ENCODE data around the gene ITPKA.

Gene ITPKA

GRCh38 chr15:41492597-41493204, 973 bp upstream of the ITPKA start:
- Histone ChIP-seq H3K4me3 (ENCODE audit: low read depth in 1 of 2, low read length in 2 of 2) (peak overlapping the region; percentile 59 to 79), H3K27ac (ENCODE audit: low read length) (peak overlapping the region; percentile 45), H3K4me1 (ENCODE audit: control insufficient read depth in 1 of 2, insufficient read depth in 2 of 2, low read length in 2 of 2) (peaks cover 7 to 35% of the 10 kb centered on the region in 2 donors), H3K9me3 (ENCODE audit: control insufficient read depth in 1 of 2, low read length in 2 of 2) (no peaks in the 10 kb centered on the region), H3K36me3 (ENCODE audit: control insufficient read depth in 1 of 2, insufficient read depth in 2 of 2, low read length in 2 of 2) (no peaks in the 10 kb centered on the region), H3K27me3 (ENCODE audit: low read depth, low read length) (peaks cover 20% of the 10 kb centered on the region)

GRCh38 chr15:41493902-41494189, 172 bp downstream of the ITPKA start:
- Histone ChIP-seq H3K36me3 (ENCODE audit: control insufficient read depth in 1 of 2, insufficient read depth in 2 of 2, low read length in 2 of 2) (no peaks in the 10 kb centered on the region), H3K27me3 (ENCODE audit: low read depth, low read length) (peaks cover 20% of the 10 kb centered on the region), H3K4me3 (ENCODE audit: low read depth in 1 of 2, low read length in 2 of 2) (peak overlapping the region in 1 of 2 donors; percentile 57), H3K4me1 (ENCODE audit: control insufficient read depth in 1 of 2, insufficient read depth in 2 of 2, low read length in 2 of 2) (peaks cover 7 to 35% of the 10 kb centered on the region in 2 donors), H3K27ac (ENCODE audit: low read length) (no peak overlapping the region), H3K9me3 (ENCODE audit: control insufficient read depth in 1 of 2, low read length in 2 of 2) (no peaks in the 10 kb centered on the region)

GRCh38 chr15:41494190-41494921, 682 bp downstream of the ITPKA start:
- Histone ChIP-seq H3K4me1 (ENCODE audit: control insufficient read depth in 1 of 2, insufficient read depth in 2 of 2, low read length in 2 of 2) (peaks cover 7 to 35% of the 10 kb centered on the region in 2 donors), H3K4me3 (ENCODE audit: low read depth in 1 of 2, low read length in 2 of 2) (peak overlapping the region; percentile 16 to 57), H3K9me3 (ENCODE audit: control insufficient read depth in 1 of 2, low read length in 2 of 2) (no peaks in the 10 kb centered on the region), H3K36me3 (ENCODE audit: control insufficient read depth in 1 of 2, insufficient read depth in 2 of 2, low read length in 2 of 2) (no peaks in the 10 kb centered on the region), H3K27me3 (ENCODE audit: low read depth, low read length) (peaks cover 20% of the 10 kb centered on the region), H3K27ac (ENCODE audit: low read length) (no peak overlapping the region)

- Histone ChIP-seq H3K9me3 (ENCODE audit: control insufficient read depth in 1 of 2, low read length in 2 of 2) (no peaks in the 10 kb centered on the region), H3K4me3 (ENCODE audit: low read depth in 1 of 2, low read length in 2 of 2) (peak overlapping the region; percentile 16 to 57), H3K36me3 (ENCODE audit: control insufficient read depth in 1 of 2, insufficient read depth in 2 of 2, low read length in 2 of 2) (no peaks in the 10 kb centered on the region), H3K4me1 (ENCODE audit: control insufficient read depth in 1 of 2, insufficient read depth in 2 of 2, low read length in 2 of 2) (peaks cover 7 to 35% of the 10 kb centered on the region in 2 donors), H3K27ac (ENCODE audit: low read length) (no peak overlapping the region), H3K27me3 (ENCODE audit: low read depth, low read length) (peaks cover 20% of the 10 kb centered on the region)
These were observed 1.5 kb downstream of the ITPKA start for GRCh38 chr15:41494922-41495735.

GRCh38 chr15:41495736-41496599, 2.3 kb downstream of the ITPKA start:
- H3K27me3 ChIP-seq (ENCODE audit: low read depth, low read length), result peaks cover 20% of the 10 kb centered on the region
- H3K4me1 ChIP-seq (ENCODE audit: control insufficient read depth in 1 of 2, insufficient read depth in 2 of 2, low read length in 2 of 2), result peaks cover 7 to 35% of the 10 kb centered on the region in 2 donors
- H3K9me3 ChIP-seq (ENCODE audit: control insufficient read depth in 1 of 2, low read length in 2 of 2), result no peaks in the 10 kb centered on the region
- peak overlapping the region in 1 of 2 donors; percentile 57 for H3K4me3 ChIP-seq (ENCODE audit: low read depth in 1 of 2, low read length in 2 of 2)
- H3K36me3 ChIP-seq (ENCODE audit: control insufficient read depth in 1 of 2, insufficient read depth in 2 of 2, low read length in 2 of 2), result no peaks in the 10 kb centered on the region
- H3K27ac ChIP-seq (ENCODE audit: low read length), result peak overlapping the region; percentile 8

- peaks cover 19% of the 10 kb centered on the region for H3K27me3 ChIP-seq (ENCODE audit: low read depth, low read length)
- peaks cover 0 to 39% of the 10 kb centered on the region in 2 donors for H3K4me1 ChIP-seq (ENCODE audit: control insufficient read depth in 1 of 2, insufficient read depth in 2 of 2, low read length in 2 of 2)
- H3K4me3 ChIP-seq (ENCODE audit: low read depth in 1 of 2, low read length in 2 of 2), result no peak overlapping the region
- H3K36me3 ChIP-seq (ENCODE audit: control insufficient read depth in 1 of 2, insufficient read depth in 2 of 2, low read length in 2 of 2), result no peaks in the 10 kb centered on the region
- no peaks in the 10 kb centered on the region for H3K9me3 ChIP-seq (ENCODE audit: control insufficient read depth in 1 of 2, low read length in 2 of 2)
- no peak overlapping the region for H3K27ac ChIP-seq (ENCODE audit: low read length)
These were observed 5.0 kb downstream of the ITPKA start for GRCh38 chr15:41498657-41499056.

- peaks cover 19% of the 10 kb centered on the region for H3K27me3 ChIP-seq (ENCODE audit: low read depth, low read length)
- H3K27ac ChIP-seq (ENCODE audit: low read length), result no peak overlapping the region
- H3K4me3 ChIP-seq (ENCODE audit: low read depth in 1 of 2, low read length in 2 of 2), result no peak overlapping the region
- no peaks in the 10 kb centered on the region for H3K36me3 ChIP-seq (ENCODE audit: control insufficient read depth in 1 of 2, insufficient read depth in 2 of 2, low read length in 2 of 2)
- H3K4me1 ChIP-seq (ENCODE audit: control insufficient read depth in 1 of 2, insufficient read depth in 2 of 2, low read length in 2 of 2), result peaks cover 0 to 36% of the 10 kb centered on the region in 2 donors
- no peaks in the 10 kb centered on the region for H3K9me3 ChIP-seq (ENCODE audit: control insufficient read depth in 1 of 2, low read length in 2 of 2)
These were observed 5.6 kb downstream of the ITPKA start for GRCh38 chr15:41499109-41499851.

- H3K9me3 ChIP-seq (ENCODE audit: control insufficient read depth in 1 of 2, low read length in 2 of 2), result no peaks in the 10 kb centered on the region
- peaks cover 0 to 17% of the 10 kb centered on the region in 2 donors for H3K4me1 ChIP-seq (ENCODE audit: control insufficient read depth in 1 of 2, insufficient read depth in 2 of 2, low read length in 2 of 2)
- H3K4me3 ChIP-seq (ENCODE audit: low read depth in 1 of 2, low read length in 2 of 2), result peak overlapping the region in 1 of 2 donors; percentile 55
- H3K27ac ChIP-seq (ENCODE audit: low read length), result no peak overlapping the region
- no peaks in the 10 kb centered on the region for H3K36me3 ChIP-seq (ENCODE audit: control insufficient read depth in 1 of 2, insufficient read depth in 2 of 2, low read length in 2 of 2)
- H3K27me3 ChIP-seq (ENCODE audit: low read depth, low read length), result peaks cover 15% of the 10 kb centered on the region
These were observed 7.7 kb downstream of the ITPKA start for GRCh38 chr15:41501191-41501917.

GRCh38 chr15:41501931-41502794, 8.5 kb downstream of the ITPKA start:
- Histone ChIP-seq H3K4me3 (ENCODE audit: low read depth in 1 of 2, low read length in 2 of 2) (peak overlapping the region; percentile 33 to 55), H3K4me1 (ENCODE audit: control insufficient read depth in 1 of 2, insufficient read depth in 2 of 2, low read length in 2 of 2) (peaks cover 0 to 17% of the 10 kb centered on the region in 2 donors), H3K9me3 (ENCODE audit: control insufficient read depth in 1 of 2, low read length in 2 of 2) (no peaks in the 10 kb centered on the region), H3K27ac (ENCODE audit: low read length) (no peak overlapping the region), H3K27me3 (ENCODE audit: low read depth, low read length) (peaks cover 15% of the 10 kb centered on the region), H3K36me3 (ENCODE audit: control insufficient read depth in 1 of 2, insufficient read depth in 2 of 2, low read length in 2 of 2) (no peaks in the 10 kb centered on the region)

Measured in muscle layer of duodenum (tissue), 2 donors.